ENCODE data around the gene LCE1F. TPM values are rescaled to one million over a fixed set of nuclear protein-coding genes. Genes with fewer than 3 reads are reported as not detected.

Gene LCE1F
- not detected for total RNA-seq

- intact Hi-C loops (cut with DNase I) = no loop called here
Measured at GRCh38 chr1:152774875-152775274, at the start of gene LCE1F. Gene LCE1F (plus strand): TSS chr1:152775140. CDS start chr1:152776372, 1,232 bp downstream.

GRCh38 chr1:152725261-152725660 lies 49.7 kb upstream of the LCE1F start:
- Histone ChIP-seq H3K36me3 (no peaks in the 10 kb centered on the region), H3K27me3 (no peaks in the 10 kb centered on the region), H3K27ac (replicated peaks in 1 of 4) (no peak overlapping the region), H3K9me3 (no peaks in the 10 kb centered on the region), H3K4me3 (no peak overlapping the region), H3K4me1 (no peaks in the 10 kb centered on the region)
- intact Hi-C loops (cut with DNase I) = no loop called here
- TF ChIP-seq CTCF (IDR thresholded peaks at IDR 0.05) (no peak), EP300 (IDR thresholded peaks at IDR 0.05) (no peak), POLR2AphosphoS5 (IDR thresholded peaks at IDR 0.05) (no peak)
- DNase-seq (ENCODE audit: extremely low spot score) = no peak

More at GRCh38 chr1:152774875-152775274, at the start of gene LCE1F:
- H3K36me3 ChIP-seq = no peaks in the 10 kb centered on the region
- TF ChIP-seq POLR2AphosphoS5 (IDR thresholded peaks at IDR 0.05) (no peak), EP300 (IDR thresholded peaks at IDR 0.05) (no peak), CTCF (IDR thresholded peaks at IDR 0.05) (no peak), POLR2A (IDR thresholded peaks at IDR 0.05; ENCODE audit: low read depth) (no peak)
- H3K27me3 ChIP-seq = peaks cover 0 to 4% (median 0%) of the 10 kb centered on the region in 4 donors
- no peaks in the 10 kb centered on the region for H3K9me3 ChIP-seq
- H3K4me1 ChIP-seq = no peaks in the 10 kb centered on the region
- no peak within 1 kb of the TSS for H3K27ac ChIP-seq (replicated peaks in 1 of 4)
- H3K4me3 ChIP-seq = no peak within 1 kb of the TSS
- WGBS = 77% methylated on average over 6 of the region's 6 CpGs
- no peak for DNase-seq (ENCODE audit: extremely low spot score)

- H3K4me1 ChIP-seq = no peaks in the 10 kb centered on the region
- no peak overlapping the region for H3K4me3 ChIP-seq
- TF ChIP-seq POLR2A (IDR thresholded peaks at IDR 0.05; ENCODE audit: low read depth) (no peak), POLR2AphosphoS5 (IDR thresholded peaks at IDR 0.05) (no peak), CTCF (IDR thresholded peaks at IDR 0.05) (no peak), EP300 (IDR thresholded peaks at IDR 0.05) (no peak)
- H3K9me3 ChIP-seq = no peaks in the 10 kb centered on the region
- intact Hi-C loops (cut with DNase I) = no loop called here
- no peaks in the 10 kb centered on the region for H3K27me3 ChIP-seq
- H3K27ac ChIP-seq (replicated peaks in 1 of 4) = no peak overlapping the region
- H3K36me3 ChIP-seq = no peaks in the 10 kb centered on the region
- WGBS = 69% methylated on average over 1 of the region's 1 CpG
- no peak for DNase-seq (ENCODE audit: extremely low spot score)
Measured at GRCh38 chr1:152728986-152729385, 46.0 kb upstream of the LCE1F start.

GRCh38 chr1:152735648-152736047 lies 39.3 kb upstream of the LCE1F start:
- TF ChIP-seq EP300 (IDR thresholded peaks at IDR 0.05) (no peak), POLR2AphosphoS5 (IDR thresholded peaks at IDR 0.05) (no peak), CTCF (IDR thresholded peaks at IDR 0.05) (no peak), POLR2A (IDR thresholded peaks at IDR 0.05; ENCODE audit: low read depth) (no peak)
- DNase-seq (ENCODE audit: extremely low spot score) = no peak
- intact Hi-C loops (cut with DNase I) = no loop called here
- Histone ChIP-seq H3K27ac (replicated peaks in 1 of 4) (no peak overlapping the region), H3K4me1 (no peaks in the 10 kb centered on the region), H3K4me3 (no peak overlapping the region), H3K27me3 (no peaks in the 10 kb centered on the region), H3K9me3 (no peaks in the 10 kb centered on the region), H3K36me3 (no peaks in the 10 kb centered on the region)
- 48% methylated on average over 1 of the region's 1 CpG for WGBS

- Histone ChIP-seq H3K9me3 (no peaks in the 10 kb centered on the region), H3K36me3 (no peaks in the 10 kb centered on the region), H3K4me1 (no peaks in the 10 kb centered on the region), H3K4me3 (no peak overlapping the region), H3K27ac (replicated peaks in 1 of 4) (no peak overlapping the region), H3K27me3 (no peaks in the 10 kb centered on the region)
- no peak for TF ChIP-seq POLR2AphosphoS5 (IDR thresholded peaks at IDR 0.05)
- no peak for TF ChIP-seq EP300 (IDR thresholded peaks at IDR 0.05)
- no peak for TF ChIP-seq CTCF (IDR thresholded peaks at IDR 0.05)
- no peak for TF ChIP-seq POLR2A (IDR thresholded peaks at IDR 0.05; ENCODE audit: low read depth)
- intact Hi-C loops (cut with DNase I) = no loop called here
- WGBS = 85% methylated on average over 5 of the region's 5 CpGs
- DNase-seq (ENCODE audit: extremely low spot score) = no peak
Measured at GRCh38 chr1:152737997-152738396, 36.9 kb upstream of the LCE1F start.

Measured in esophagus muscularis mucosa (tissue), 4 donors.